OCI-LY3 (cell line): ENCODE data around the gene FAM50B.

Source experiments
- CTCF ChIP-seq: fragments of 200-600, 300-600 bp; sonication (generic); IDR thresholded peaks from 2 replicates; pipeline ENCODE4 v1.5.1; 2014; ENCODE audit warnings: antibody characterized with exemption, low read length, low read depth
- EZH2phosphoT487 ChIP-seq: fragments of 200-600 bp; shearing (Covaris generic); IDR thresholded peaks from 2 replicates; pipeline ENCODE4 v1.6.1; 2018; ENCODE audit warnings: antibody characterized with exemption, mixed run types, low read depth

GRCh38 chr6:3881711-3882421 is 32.7 kb downstream of the FAM50B start:
- TF ChIP-seq EZH2phosphoT487 (no peak), CTCF (no peak)
